H1 (cell line): ENCODE data around the gene KRTAP10-4. TPM values are rescaled to one million over a fixed set of nuclear protein-coding genes. Genes with fewer than 3 reads are reported as not detected.

Experiments
- CTCF ChIA-PET: fragments of 300-600 bp; sonication (Branson Sonifier 250); formaldehyde crosslinking; loops from one replicate; lab custom pipeline; 2021; ENCODE audit not compliant: partially characterized antibody; lab: Charles Lee
- POLR2A ChIA-PET: fragments of 300-600 bp; sonication (Branson Sonifier 250); formaldehyde crosslinking; loops from one replicate; lab custom pipeline; 2021; ENCODE audit warnings: inconsistent platforms; ENCODE audit not compliant: partially characterized antibody; lab: Charles Lee
- DNase-seq, 2 experiments: peaks; one replicate each; pipeline versions ENCODE4 v3.0.0 to v3.0.0-alpha.2; 2010 to 2022; ENCODE audit warnings: low spot score in 2 of 2, low read depth in 1 of 2, mixed read lengths in 1 of 2
- FAIRE-seq: peaks from 2 replicates; lab custom pipeline; 2011; peaks lifted over from hg19 to GRCh38; lab: Jason Lieb, UNC
- H2AFZ ChIP-seq: 2 replicates; pipeline ENCODE4 v1.8.1; 2012; ENCODE audit warnings: low read length, inconsistent platforms
- H2AK5ac ChIP-seq: 2 replicates; pipeline ENCODE4 v1.6.1; 2013; ENCODE audit warnings: low read depth, low read length
- H2BK120ac ChIP-seq: replicated peaks from 2 replicates; pipeline ENCODE3; 2013; ENCODE audit warnings: low read depth, low read length, inconsistent platforms
- H2BK12ac ChIP-seq: 2 replicates; pipeline ENCODE4 v1.6.1; 2013; ENCODE audit warnings: low read depth, low read length
- H2BK15ac ChIP-seq: 2 replicates; pipeline ENCODE4 v1.6.1; 2013; ENCODE audit warnings: low read length
- H2BK20ac ChIP-seq: 2 replicates; pipeline ENCODE4 v1.6.1; 2013; ENCODE audit warnings: low read length
- H2BK5ac ChIP-seq: 2 replicates; pipeline ENCODE4 v1.6.1; 2013; ENCODE audit warnings: low read depth, low read length
- H3K14ac ChIP-seq: 2 replicates; pipeline ENCODE4 v1.6.1; 2013; ENCODE audit warnings: inconsistent platforms; ENCODE audit not compliant: insufficient read length
- H3K18ac ChIP-seq: 2 replicates; pipeline ENCODE4 v1.6.1; 2013; ENCODE audit warnings: low read length; ENCODE audit errors: extremely low read depth
- H3K23ac ChIP-seq: 2 replicates; pipeline ENCODE4 v1.6.1; 2013; ENCODE audit warnings: inconsistent platforms; ENCODE audit not compliant: insufficient read length
- H3K23me2 ChIP-seq: 2 replicates; pipeline ENCODE4 v1.6.1; 2013; ENCODE audit warnings: low read depth, low read length
- H3K27ac ChIP-seq: 2 replicates; pipeline ENCODE4 v1.6.1; 2011; ENCODE audit warnings: low read depth, low read length, inconsistent platforms
- H3K27me3 ChIP-seq, 4 experiments: replicated peaks in 1 of 4; 1 replicate in 1 of 4; 2 replicates in 3 of 4; pipeline versions ENCODE4 v1.6.1 to v1.8.1; 2011 to 2013; ENCODE audit warnings: low read length in 3 of 4, mild to moderate bottlenecking in 3 of 4, inconsistent platforms in 2 of 4, mixed read lengths in 2 of 4, moderate library complexity in 1 of 4; ENCODE audit not compliant: control insufficient read depth in 3 of 4, insufficient read depth in 3 of 4; ENCODE audit errors: extremely low read depth in 1 of 4
- H3K36me3 ChIP-seq, 4 experiments: 2 replicates each; pipeline versions ENCODE4 v1.6.1 to v1.8.1; 2011 to 2013; ENCODE audit warnings: mild to moderate bottlenecking in 4 of 4, low read length in 3 of 4, moderate library complexity in 2 of 4, control low read depth in 1 of 4, inconsistent platforms in 1 of 4; ENCODE audit not compliant: insufficient read depth in 4 of 4, control insufficient read depth in 2 of 4
- H3K4ac ChIP-seq: replicated peaks from 2 replicates; pipeline ENCODE3; 2013; ENCODE audit warnings: low read length, low read depth, mixed read lengths, inconsistent platforms; ENCODE audit not compliant: insufficient read length
- H3K4me1 ChIP-seq, 4 experiments: replicated peaks in 1 of 4; 1 replicate in 1 of 4; 2 replicates in 3 of 4; pipeline versions ENCODE4 v1.6.1 to v1.8.1; 2011 to 2013; ENCODE audit warnings: low read length in 3 of 4, inconsistent platforms in 2 of 4, mixed read lengths in 1 of 4; ENCODE audit not compliant: insufficient read depth in 4 of 4, control insufficient read depth in 3 of 4
- H3K4me2 ChIP-seq, 2 experiments: 2 replicates each; pipeline versions ENCODE4 v1.6.1 to v1.8.1; 2011 to 2013; ENCODE audit warnings: low read depth in 2 of 2, low read length in 2 of 2, control low read depth in 1 of 2, inconsistent platforms in 1 of 2, mild to moderate bottlenecking in 1 of 2; ENCODE audit not compliant: insufficient read depth in 1 of 2
- H3K4me3 ChIP-seq, 4 experiments: fragments of 200-600, 300-600 bp in 1 of 4; sonication (generic), shearing (Covaris generic), sonication (Bioruptor Twin) in 1 of 4; 2 replicates each; pipeline versions ENCODE4 v1.5.1 to v1.8.1; 2011 to 2016; ENCODE audit warnings: low read length in 4 of 4, low read depth in 3 of 4, control low read depth in 2 of 4, inconsistent platforms in 2 of 4, mild to moderate bottlenecking in 2 of 4, mixed read lengths in 1 of 4, moderate library complexity in 1 of 4; ENCODE audit not compliant: insufficient read depth in 2 of 4; ENCODE audit errors: extremely low read depth in 1 of 4
- H3K56ac ChIP-seq: replicated peaks from 2 replicates; pipeline ENCODE3; 2013; ENCODE audit warnings: low read depth, mild to moderate bottlenecking, mixed read lengths, low read length, inconsistent platforms; ENCODE audit not compliant: insufficient read length
- H3K79me1 ChIP-seq: 2 replicates; pipeline ENCODE4 v1.6.1; 2013; ENCODE audit warnings: low read depth, low read length, control low read depth
- H3K79me2 ChIP-seq, 2 experiments: 2 replicates each; pipeline versions ENCODE4 v1.6.1 to v1.8.1; 2012 to 2013; ENCODE audit warnings: low read length in 2 of 2, mild to moderate bottlenecking in 2 of 2, inconsistent platforms in 1 of 2; ENCODE audit not compliant: insufficient read depth in 2 of 2, control insufficient read depth in 1 of 2
- H3K9ac ChIP-seq, 4 experiments: replicated peaks in 1 of 4; 1 replicate in 1 of 4; 2 replicates in 3 of 4; pipeline versions ENCODE4 v1.6.1 to v1.8.1; 2011 to 2013; ENCODE audit warnings: low read depth in 3 of 4, low read length in 3 of 4, control low read depth in 2 of 4, mild to moderate bottlenecking in 2 of 4, moderate library complexity in 2 of 4, inconsistent platforms in 1 of 4; ENCODE audit errors: extremely low read depth in 1 of 4
- H3K9me3 ChIP-seq, 2 experiments: 2 replicates each; pipeline versions ENCODE4 v1.6.1 to v1.8.1; 2012 to 2013; ENCODE audit warnings: mild to moderate bottlenecking in 2 of 2, moderate library complexity in 2 of 2, control low read depth in 1 of 2, inconsistent platforms in 1 of 2, low read depth in 1 of 2, low read length in 1 of 2, mixed read lengths in 1 of 2; ENCODE audit not compliant: insufficient read depth in 2 of 2
- H4K20me1 ChIP-seq, 2 experiments: replicated peaks in 1 of 2; 2 replicates each; pipeline versions ENCODE3 to v1.8.1; 2011 to 2013; ENCODE audit warnings: inconsistent platforms in 2 of 2, low read length in 2 of 2, mild to moderate bottlenecking in 1 of 2; ENCODE audit not compliant: insufficient read depth in 2 of 2, control insufficient read depth in 1 of 2
- H4K5ac ChIP-seq: 2 replicates; pipeline ENCODE4 v1.6.1; 2013; ENCODE audit warnings: low read length, low read depth, mixed read lengths, inconsistent platforms; ENCODE audit not compliant: insufficient read length
- H4K8ac ChIP-seq: 2 replicates; pipeline ENCODE4 v1.8.0; 2013; ENCODE audit warnings: mild to moderate bottlenecking, moderate library complexity, low read length, inconsistent platforms; ENCODE audit not compliant: insufficient read depth; ENCODE audit errors: extremely low read depth
- H4K91ac ChIP-seq: replicated peaks from 2 replicates; pipeline ENCODE3; 2013; ENCODE audit warnings: low read length, mixed read lengths, inconsistent platforms; ENCODE audit not compliant: insufficient read length
- ASH2L ChIP-seq: fragments of 200-600, 300-600 bp; sonication (generic); IDR thresholded peaks from one replicate; pipeline ENCODE4 v1.7.1; 2017; ENCODE audit warnings: low read length
- ATF3 ChIP-seq: IDR thresholded peaks from 2 replicates; pipeline ENCODE4 v1.6.1; 2011; ENCODE audit warnings: low read depth, mild to moderate bottlenecking, low read length; ENCODE audit not compliant: insufficient read depth
- BACH1 ChIP-seq: IDR thresholded peaks from 2 replicates; pipeline ENCODE4 v1.6.1; 2012; ENCODE audit warnings: low read length, improper control_type of control experiment
- BCL11A ChIP-seq, 2 experiments: IDR thresholded peaks; one replicate each; pipeline ENCODE4 v1.6.1; 2011; ENCODE audit warnings: low read depth in 2 of 2, low read length in 2 of 2, mild to moderate bottlenecking in 2 of 2
- CBX5 ChIP-seq: fragments of 300-800, 300-1000 bp; sonication (generic); IDR thresholded peaks from 2 replicates; pipeline ENCODE4 v1.7.1; 2016; ENCODE audit warnings: antibody characterized with exemption, low read length, low read depth
- CBX8 ChIP-seq: fragments of 300-800, 300-1000 bp; sonication (generic); IDR thresholded peaks from 2 replicates; pipeline ENCODE4 v1.7.1; 2016; ENCODE audit warnings: low read depth, low read length, borderline replicate concordance
- CEBPB ChIP-seq: IDR thresholded peaks from 2 replicates; pipeline ENCODE4 v1.6.1; 2012; ENCODE audit warnings: low read depth, low read length
- HDAC6 ChIP-seq: IDR thresholded peaks from one replicate; pipeline ENCODE4 v1.7.1; 2012; ENCODE audit warnings: low read depth, mild to moderate bottlenecking, inconsistent platforms, low read length, moderate library complexity
- KDM4A ChIP-seq: IDR thresholded peaks from one replicate; pipeline ENCODE4 v1.7.1; 2012; ENCODE audit warnings: low read depth, mild to moderate bottlenecking, moderate library complexity, low read length, inconsistent platforms; ENCODE audit not compliant: severe bottlenecking
- RNF2 ChIP-seq: fragments of 200-900, 300-1000 bp; sonication (generic); IDR thresholded peaks from 2 replicates; pipeline ENCODE4 v1.7.1; 2016; ENCODE audit warnings: borderline replicate concordance, low read depth, mild to moderate bottlenecking, antibody characterized with exemption, low read length; ENCODE audit not compliant: poor library complexity, severe bottlenecking; ENCODE audit errors: missing control alignments
- RXRA ChIP-seq: IDR thresholded peaks from 2 replicates; pipeline ENCODE4 v1.6.1; 2011; ENCODE audit warnings: low read depth, mild to moderate bottlenecking, low read length, moderate library complexity; ENCODE audit not compliant: insufficient read depth
- SIRT6 ChIP-seq: IDR thresholded peaks from one replicate; pipeline ENCODE4 v1.7.1; 2012; ENCODE audit warnings: low read length, inconsistent platforms
- SP4 ChIP-seq: IDR thresholded peaks from 2 replicates; pipeline ENCODE4 v1.6.1; 2012; ENCODE audit warnings: low read length, inconsistent platforms
- YY1 ChIP-seq: IDR thresholded peaks from 2 replicates; pipeline ENCODE4 v1.6.1; 2011; ENCODE audit warnings: low read depth, mild to moderate bottlenecking, low read length
- WGBS, 2 experiments: shearing (Covaris generic) in 1 of 2; methylation state at CpG; one replicate each; pipeline versions ENCODE4 v1.1.6 to v1.1.7; 2013 to 2015; ENCODE audit warnings: low lambda C conversion rate in 2 of 2, mixed read lengths in 2 of 2, inconsistent platforms in 1 of 2, low coverage in 1 of 2, missing lambda C conversion rate in 1 of 2; ENCODE audit not compliant: insufficient replicate concordance in 2 of 2, insufficient coverage in 1 of 2, insufficient read length in 1 of 2; ENCODE audit errors: extremely low coverage in 1 of 2, missing lambda C conversion rate in 1 of 2; 5-methylcytosine and 5-hydroxymethylcytosine counted together
- polyA plus RNA-seq, 7 experiments: library from polyadenylated mRNA; depleted of rRNA in 3 of 7; stranded (reverse) in 5 of 7; unstranded in 2 of 7; fragments of >200 nt in 5 of 7; fragments of 200-250 nt in 2 of 7; gene quantifications; 1 replicate in 5 of 7; 2 replicates in 1 of 7; 4 replicates in 1 of 7; pipeline versions ENCODE4 v1.2.1 to v1.2.3, GENCODE V29; 2011 to 2013; ENCODE audit warnings: missing spikeins in 2 of 7, mixed read lengths in 2 of 7
- total RNA-seq: library from RNA; stranded (reverse); fragmentation: NEBNext Ultra II Directional; extraction: Animal tissue kit (Norgen Biotek cat#: 25700); gene quantifications from 2 replicates; pipeline ENCODE4 v1.2.1, GENCODE V29; 2021

The KRTAP10-4 gene
- total and polyA plus RNA-seq, 2 of the 8 experiments (the other 6 are each of a cell fraction or from before 2014, with no cell fraction given) = not detected

- Histone ChIP-seq H2BK12ac (no peak overlapping the region), H4K8ac (no peak overlapping the region; the same call in 1 of the 2 replicates), H3K4me1 (peaks cover 0 to 11% (median 0%) of the 10 kb centered on the region in 4 experiments; a peak in 1 of 7 replicates), H3K4ac (no peak overlapping the region), H3K9ac (no peak overlapping the region), H4K91ac (no peak overlapping the region), H3K14ac (no peak overlapping the region), H3K18ac (no peak overlapping the region), H3K27me3 (no peaks in the 10 kb centered on the region; a peak in 1 of 7 replicates), H2BK15ac (no peak overlapping the region), H2AK5ac (no peak overlapping the region), H2BK20ac (no peak overlapping the region), H4K5ac (no peak overlapping the region), H2AFZ (no peak overlapping the region), H3K23ac (no peak overlapping the region), H3K4me2 (no peak overlapping the region), H3K36me3 (no peaks in the 10 kb centered on the region), H4K20me1 (no peaks in the 10 kb centered on the region), H3K27ac (no peak overlapping the region), H2BK5ac (no peak overlapping the region), H3K79me1 (no peaks in the 10 kb centered on the region), H2BK120ac (no peak overlapping the region), H3K56ac (no peak overlapping the region), H3K9me3 (peaks cover 7 to 13% of the 10 kb centered on the region in 2 experiments; a peak in 3 of 4 replicates), H3K4me3 (no peak overlapping the region), H3K23me2 (no peaks in the 10 kb centered on the region; the same call in 1 of the 2 replicates), H3K79me2 (no peaks in the 10 kb centered on the region)
- WGBS, 2 experiments = 73% methylated on average over 4 of the region's 4 CpGs; no CpG with 5 or more reads in 1 of the 2 experiments
- FAIRE-seq (no peak), DNase-seq (no peak)
- ChIA-PET POLR2A (interaction anchor here (1.1 kb wide), 1 partner anchor 21 kb away, joined by 4 read pairs; no protein-coding TSS in a partner anchor), CTCF (interaction anchor here (0.9 to 1.1 kb wide), 2 partner anchors 18 to 116 kb away, joined by 3 read pairs; no protein-coding TSS in a partner anchor)
- TF ChIP-seq ATF3 = no peak
- TF ChIP-seq CBX5 = no peak
- TF ChIP-seq RNF2 = no peak
- no peak for TF ChIP-seq RXRA
- TF ChIP-seq KDM4A = no peak
- no peak for TF ChIP-seq BACH1
- no peak for TF ChIP-seq CEBPB
- no peak for TF ChIP-seq BCL11A (IDR thresholded peaks at IDR 0.05; ENCODE audit: low read depth in 2 of 2, low read length in 2 of 2)
- TF ChIP-seq HDAC6 = no peak
- no peak for TF ChIP-seq ASH2L
- TF ChIP-seq SP4 = no peak
- TF ChIP-seq YY1 = no peak
- TF ChIP-seq CBX8 = no peak
- no peak for TF ChIP-seq SIRT6
Measured at GRCh38 chr21:44571296-44571695, 2.2 kb upstream of the KRTAP10-4 start.
